Fibroblast of skin of left quadriceps (primary cell): ENCODE measurements around the gene PAN3.
A peak's percentile ranks its signal among the peaks of the same experiment; 100 is the strongest.

ENCODE experiments used
- DNase-seq, 2 experiments: peaks; one replicate each; pipeline ENCODE4 v3.0.0-alpha.2; 2013; ENCODE audit warnings: low read depth in 2 of 2

Gene PAN3

DNA sequence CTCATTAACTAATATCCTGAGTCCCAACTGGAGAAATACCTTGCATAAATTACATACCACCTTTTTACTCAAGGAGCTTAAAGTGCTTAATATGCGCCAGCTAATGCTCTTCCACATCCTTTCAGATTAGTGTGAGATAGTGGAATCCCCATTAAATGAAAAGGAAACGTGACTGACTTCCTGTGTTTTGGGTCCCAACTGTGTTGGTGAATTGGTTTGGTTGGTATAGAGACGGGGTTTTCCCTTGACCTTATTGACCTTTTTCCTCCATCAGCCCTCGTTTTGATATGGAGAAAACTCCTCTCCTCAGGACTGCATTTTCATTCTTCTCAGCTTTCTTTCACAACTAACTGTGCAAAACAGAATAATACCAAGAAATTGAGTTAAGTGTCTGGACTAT lies 163.5 kb downstream of the PAN3 start:
- DNase-seq, result no peak

DNA sequence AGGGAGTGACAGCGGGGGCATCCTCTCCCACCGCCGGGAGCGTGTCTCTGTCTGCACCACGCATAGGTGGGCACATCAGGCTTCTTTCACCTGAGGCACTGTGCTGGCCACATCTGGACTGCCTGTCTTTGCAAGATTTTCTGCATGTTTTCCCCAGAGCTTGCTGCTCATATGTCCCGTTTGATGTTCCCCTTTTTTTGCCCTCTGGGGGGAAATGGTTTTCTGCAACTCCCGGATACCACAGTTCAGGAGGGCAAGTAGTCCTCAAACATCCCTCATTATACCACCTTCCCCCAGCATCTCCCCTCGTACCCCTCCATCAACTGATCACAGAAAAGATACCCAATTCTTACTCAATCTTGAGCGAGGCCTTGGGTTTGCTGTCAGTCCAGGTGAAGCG lies 168.0 kb downstream of the PAN3 start:
- DNase-seq, result no peak

DNA sequence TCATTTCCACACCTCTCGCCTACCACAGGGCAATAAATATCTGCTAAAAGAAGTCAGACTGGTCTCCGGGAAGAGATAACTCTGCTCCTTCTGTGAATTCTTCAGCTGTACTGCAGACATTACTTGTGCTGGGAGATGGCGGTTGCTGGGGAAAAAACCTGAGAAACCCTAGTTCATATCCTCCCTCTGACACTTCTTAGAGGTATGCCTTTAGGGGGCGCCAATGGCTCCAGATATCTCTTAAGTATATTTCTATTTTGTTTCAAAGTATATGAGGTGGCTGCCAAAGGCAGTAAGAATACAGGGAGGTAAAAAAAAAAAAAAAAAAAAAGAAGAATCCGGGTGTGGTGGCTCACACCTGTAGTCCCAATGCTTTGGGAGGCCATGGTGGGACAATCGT lies 175.2 kb downstream of the PAN3 start:
- DNase-seq, result no peak

DNA sequence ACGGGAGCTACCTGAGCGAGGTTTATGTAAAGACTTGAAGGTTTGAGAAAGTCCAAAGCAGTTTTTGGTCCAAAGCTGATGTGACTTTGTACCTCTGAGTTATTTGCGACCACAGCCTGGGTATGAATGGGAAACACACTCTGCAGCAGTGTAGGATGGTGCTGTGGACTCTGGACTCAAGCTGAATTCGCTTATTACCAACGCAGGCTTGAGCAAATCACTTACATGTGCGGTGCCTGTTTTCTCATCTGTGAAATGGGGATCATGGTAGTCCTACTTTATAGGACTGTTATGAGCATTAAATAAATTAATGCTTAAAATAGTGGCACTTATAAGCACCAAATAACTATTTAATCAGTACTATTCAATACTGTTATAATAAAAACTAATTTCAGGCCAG lies 176.5 kb downstream of the PAN3 start:
- DNase-seq, result no peak

DNA sequence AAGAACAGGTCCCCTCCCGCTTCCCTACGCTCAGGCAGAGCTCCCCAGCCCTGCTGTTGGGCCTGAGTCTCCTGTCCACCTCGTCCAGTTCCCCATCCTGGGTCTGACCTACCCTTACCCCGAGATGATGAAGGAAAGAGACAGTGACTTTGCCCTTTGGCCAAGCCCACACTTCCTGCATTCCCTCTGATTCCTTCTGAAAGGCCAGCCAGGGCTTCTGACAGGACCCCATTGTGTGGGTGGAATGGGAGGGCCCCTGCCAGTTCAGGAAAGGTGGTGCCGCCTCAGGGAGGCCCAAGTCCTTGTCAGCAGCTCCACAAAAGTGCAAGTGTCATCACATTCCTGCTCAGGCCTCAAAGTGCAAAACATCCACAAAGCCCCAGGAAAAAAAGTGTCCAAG lies 177.8 kb downstream of the PAN3 start:
- DNase-seq, result no peak

DNA sequence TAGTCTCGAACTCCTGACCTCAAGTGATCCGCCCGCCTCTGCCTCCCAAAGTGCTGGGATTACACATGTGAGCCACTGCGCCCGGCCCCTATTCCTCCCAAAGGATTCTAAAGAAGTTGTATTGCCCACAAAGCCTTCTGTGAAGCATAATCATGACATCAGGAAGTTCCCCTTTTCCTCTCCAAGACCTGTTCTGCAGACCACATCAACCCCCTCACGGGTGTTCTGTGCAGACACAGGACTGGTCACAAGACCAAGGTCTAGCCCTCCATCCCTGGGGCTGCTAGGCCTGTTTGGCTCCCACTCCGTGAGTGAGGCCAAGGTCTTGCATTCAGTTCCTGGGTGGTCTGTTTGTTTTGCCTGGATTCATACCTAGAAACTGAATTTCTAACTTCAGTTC lies 178.5 kb downstream of the PAN3 start:
- no peak for DNase-seq

DNA sequence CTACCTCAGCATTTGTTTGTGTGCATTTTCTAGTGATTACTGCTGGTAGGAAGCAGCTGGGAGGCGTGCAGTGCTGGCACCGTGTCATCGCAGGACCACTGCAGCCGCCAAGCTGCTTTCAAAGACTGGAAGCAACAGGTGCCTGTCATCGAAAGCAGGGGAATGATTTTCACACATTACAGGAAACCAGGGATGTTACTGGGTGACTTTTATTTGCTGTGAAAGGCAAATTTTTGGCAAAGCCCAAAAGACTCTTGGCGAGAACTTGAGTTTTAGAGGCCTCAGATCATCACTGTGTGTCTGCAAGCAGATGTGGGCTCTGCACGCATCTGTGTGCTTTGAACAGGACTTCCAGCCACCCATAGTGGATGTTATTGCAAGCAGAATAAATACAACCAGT lies 180.2 kb downstream of the PAN3 start:
- no peak for DNase-seq

DNA sequence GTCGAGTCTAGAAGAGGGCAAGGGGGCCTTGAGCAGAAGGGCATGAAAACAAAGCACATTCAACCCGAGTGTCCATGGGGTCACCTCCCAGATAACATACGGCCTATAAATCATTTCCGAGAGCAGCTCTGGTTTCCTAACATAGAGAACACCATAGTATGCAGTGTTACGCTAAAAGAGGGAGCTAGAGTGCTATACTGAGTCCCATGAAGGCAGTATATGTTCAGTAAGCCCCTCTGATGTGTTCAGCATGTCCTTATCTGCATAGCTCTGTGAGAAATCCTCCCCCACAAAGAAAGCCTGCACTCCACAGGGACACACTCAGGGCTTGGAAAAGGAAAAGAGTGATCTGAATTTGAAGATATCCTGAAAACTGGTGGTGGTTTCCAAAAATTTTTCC lies 181.2 kb downstream of the PAN3 start:
- no peak for DNase-seq

DNA sequence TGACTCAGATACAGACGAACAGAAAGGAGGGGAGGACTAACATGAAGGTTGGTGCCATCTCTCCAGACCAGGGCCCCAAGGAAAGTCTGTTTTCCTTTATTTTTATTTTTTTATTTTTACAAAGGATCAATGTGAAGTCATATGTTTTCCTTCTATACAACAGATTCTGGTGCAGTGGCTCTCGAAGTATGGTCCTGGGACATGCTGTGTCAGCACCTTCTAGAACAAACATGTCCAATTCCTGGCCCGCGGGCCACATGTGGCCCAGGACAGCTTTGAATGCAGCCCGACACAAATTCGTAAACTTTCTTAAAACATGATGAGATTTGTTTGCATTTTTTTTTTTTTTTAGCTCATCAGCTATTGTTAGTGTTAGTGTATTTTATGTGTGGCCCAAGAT lies 181.9 kb downstream of the PAN3 start:
- DNase-seq, result no peak

DNA sequence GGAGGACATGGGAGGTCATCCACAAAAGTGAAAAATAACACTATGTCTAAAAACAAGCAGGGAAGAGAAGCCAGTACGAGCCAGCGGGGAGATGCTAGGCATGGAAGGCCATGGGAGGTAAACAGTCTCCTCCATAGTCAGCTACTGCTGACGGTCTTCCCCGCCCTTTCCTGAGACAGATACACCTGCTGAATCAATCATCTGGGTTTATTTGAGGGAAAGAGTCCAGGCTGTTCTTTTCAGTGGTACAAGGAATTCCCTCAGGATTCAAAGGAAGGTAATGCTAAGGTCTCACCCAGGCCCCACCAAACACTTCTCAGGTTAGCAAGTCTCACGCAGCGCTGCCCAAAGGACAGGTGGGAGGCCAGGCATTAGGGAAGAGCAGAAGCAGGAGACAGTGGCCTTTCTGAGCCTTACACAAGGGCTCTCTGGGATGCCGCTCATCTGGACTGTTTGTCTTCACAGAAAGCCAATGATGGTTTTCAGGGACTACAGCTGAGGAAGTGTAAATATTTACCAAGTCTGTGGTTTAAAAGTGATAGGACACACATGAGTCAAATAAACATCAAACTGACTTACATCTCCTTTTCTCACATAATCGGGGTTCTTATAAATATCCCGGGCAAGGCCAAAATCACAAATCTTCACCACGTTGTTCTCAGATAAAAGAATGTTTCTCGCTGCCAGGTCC lies 182.7 kb downstream of the PAN3 start:
- DNase-seq, result no peak

DNA sequence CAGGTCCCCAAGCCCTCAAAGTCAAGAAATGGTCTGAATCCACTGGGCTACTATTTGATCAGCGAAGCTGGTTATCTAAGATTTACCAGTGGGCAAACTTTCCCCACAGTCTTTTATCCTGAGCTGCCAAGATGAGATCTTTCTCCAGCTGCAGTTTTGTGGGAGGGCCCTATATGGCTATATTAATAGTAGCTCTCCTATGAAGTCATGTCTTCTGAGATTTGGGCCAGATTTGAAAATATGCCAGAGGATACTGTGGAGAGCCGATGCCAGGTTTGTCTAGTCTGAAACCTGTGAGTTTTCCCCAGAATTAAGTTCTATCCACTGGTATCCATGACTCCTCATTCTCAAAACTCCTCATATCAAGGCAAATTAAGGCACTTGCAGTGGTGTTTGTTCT lies 183.4 kb downstream of the PAN3 start:
- DNase-seq, result no peak

DNA sequence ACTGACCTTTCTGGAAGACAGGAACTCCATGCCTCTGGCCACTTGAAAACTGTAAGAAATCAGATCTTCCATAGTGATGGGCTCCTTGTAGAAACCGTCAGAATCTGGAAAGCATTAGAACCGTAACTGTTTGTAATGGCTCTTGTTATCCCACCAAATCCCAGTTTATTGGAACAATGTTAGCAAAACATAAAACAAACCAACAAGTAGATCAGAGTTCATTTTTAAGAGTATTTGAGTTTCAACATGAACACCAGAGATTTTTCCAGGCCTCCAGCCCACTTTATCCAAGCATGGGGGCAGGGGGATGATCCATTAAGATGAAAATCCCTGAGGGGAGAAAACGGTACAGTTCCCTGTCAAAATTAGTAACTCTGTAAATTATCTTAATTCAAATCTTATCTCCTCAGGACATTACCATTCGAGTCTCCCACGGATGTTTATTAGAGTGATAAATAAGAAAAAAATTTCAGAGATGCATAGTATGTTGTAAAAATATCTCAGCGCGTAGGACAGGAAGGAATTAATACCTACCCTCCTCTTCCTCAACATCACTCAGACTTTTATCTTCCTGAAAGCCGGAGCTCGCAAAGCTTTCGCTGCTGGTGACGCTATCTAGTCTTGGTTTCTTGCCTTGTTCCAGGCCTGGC lies 184.0 kb downstream of the PAN3 start:
- peak in 1 of 2 experiments; percentile 36 for DNase-seq

DNA sequence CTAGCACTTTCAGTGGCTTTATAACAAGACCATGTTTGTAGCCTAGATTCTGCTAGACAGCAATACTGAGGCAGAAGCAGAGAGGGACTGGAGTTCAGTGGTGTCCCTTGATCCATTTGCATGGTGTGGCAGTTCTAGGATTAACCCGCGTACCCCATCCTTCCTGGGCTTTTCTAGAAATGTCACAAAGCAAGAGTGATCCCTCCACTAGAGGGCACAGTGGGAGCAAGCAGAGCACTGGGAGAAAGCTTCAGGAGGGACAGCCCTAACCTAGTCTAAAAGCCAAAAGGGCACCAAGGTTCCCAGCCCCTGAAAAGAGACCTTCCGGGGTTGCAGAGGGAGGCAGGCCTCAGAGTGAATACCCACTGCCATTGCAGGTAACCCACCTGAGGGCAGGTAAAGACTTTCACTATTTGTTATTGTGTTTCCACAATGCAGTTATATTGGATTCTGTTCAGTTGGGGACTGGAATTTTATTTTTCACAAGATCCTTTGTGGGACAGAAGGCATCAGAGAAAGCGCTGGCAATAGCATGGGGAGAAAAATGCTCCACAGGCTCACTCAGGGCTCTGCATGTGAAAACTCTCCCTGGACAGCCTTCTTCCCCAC lies 185.9 kb downstream of the PAN3 start:
- peak; percentile 31 to 41 for DNase-seq

DNA sequence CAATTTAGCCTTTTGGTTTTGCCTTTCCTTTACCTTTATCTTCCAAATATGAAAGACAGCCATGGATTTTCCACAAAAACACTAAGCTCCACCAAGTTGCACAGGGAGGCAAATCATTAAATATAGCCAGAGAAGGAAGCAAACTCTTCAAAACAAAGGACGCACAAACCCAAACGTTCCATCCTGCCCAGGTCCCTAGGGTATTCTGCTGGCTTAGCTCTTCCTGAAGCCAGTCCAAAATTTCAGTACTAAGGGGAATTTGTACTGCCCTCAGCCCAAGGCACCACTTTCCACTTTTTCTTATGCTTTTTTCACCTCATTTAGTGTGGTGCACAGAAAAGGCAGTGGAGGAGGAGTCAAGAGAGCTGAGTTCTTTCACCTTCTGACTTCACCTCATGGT lies 186.7 kb downstream of the PAN3 start:
- DNase-seq, result no peak

DNA sequence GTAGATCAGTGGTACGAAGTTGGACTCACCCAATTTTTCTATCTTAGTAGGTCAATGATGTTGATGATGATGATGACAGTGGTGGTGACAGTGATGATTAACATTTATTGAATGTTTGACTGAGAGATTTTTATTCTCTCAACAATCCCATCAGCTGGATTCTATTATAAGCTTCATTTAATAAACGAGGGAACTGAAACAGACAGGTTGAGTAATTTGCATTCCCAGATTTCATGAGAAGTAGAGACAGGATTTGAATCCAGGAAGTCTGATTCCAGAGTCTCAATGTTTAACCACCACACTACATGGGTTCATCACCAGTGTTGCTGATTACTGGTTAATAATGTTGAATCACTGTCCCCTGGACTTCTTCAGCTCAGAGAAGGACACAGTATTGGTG lies 187.7 kb downstream of the PAN3 start:
- peak in 1 of 2 experiments; percentile 24 for DNase-seq

DNA sequence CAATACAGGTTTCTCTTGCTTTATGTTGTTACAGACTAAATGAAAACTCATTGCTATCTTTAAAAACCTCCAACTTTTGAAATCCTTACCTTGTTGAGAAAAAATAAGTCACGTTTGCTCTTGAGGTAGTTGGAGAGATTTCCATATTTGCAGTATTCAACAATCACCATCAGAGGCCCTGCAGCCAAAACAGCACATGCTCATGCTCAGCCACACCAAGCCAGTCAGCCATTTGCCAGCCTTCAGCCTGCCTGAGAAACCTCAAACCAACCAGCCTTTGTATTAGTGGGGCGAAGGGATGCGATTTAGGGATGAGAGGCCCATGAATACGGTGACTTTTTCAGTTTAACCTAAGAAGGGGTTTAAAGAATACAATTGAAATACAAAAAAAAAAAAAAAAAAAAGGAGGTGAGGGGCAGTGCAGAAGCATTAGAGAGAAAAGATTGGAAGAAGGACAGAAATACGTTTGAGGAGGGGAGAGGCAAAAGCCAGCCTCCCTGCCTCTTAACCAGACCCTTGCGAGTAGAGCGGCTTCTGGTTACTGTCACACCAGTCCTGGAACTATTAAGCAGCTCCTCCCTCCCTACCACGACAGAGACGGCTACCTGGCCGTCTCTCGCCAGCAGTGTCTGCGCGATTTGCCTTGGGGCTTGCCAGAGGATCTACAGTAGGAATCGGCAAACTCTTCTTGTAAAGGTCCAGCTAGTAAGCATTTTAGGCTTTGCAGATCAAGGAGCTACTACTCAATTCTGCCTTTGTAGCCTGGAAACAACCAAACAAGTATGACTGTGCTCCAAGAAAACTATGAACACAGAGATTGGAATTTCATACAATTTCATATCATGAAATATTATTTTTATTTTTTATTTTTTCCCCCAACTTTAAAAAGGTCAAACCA lies 189.3 kb downstream of the PAN3 start:
- DNase-seq, result no peak

DNA sequence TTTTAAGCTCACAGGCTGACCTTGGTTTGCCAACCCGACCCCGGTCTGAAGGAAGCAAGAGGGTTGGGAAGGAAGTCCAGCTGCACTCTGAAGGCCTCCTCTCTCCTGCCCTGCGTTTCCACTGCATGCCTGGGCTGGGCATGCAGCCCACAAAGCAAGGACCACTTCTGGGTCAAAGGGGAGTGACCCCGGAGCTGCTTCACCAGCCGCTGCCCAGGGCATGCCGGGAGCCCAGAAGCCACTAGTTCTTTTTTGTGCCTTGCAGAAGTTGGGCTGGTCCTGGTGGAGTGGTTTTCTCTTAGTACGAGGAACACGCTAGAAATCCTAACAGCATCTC lies 189.9 kb downstream of the PAN3 start:
- no peak for DNase-seq

DNA sequence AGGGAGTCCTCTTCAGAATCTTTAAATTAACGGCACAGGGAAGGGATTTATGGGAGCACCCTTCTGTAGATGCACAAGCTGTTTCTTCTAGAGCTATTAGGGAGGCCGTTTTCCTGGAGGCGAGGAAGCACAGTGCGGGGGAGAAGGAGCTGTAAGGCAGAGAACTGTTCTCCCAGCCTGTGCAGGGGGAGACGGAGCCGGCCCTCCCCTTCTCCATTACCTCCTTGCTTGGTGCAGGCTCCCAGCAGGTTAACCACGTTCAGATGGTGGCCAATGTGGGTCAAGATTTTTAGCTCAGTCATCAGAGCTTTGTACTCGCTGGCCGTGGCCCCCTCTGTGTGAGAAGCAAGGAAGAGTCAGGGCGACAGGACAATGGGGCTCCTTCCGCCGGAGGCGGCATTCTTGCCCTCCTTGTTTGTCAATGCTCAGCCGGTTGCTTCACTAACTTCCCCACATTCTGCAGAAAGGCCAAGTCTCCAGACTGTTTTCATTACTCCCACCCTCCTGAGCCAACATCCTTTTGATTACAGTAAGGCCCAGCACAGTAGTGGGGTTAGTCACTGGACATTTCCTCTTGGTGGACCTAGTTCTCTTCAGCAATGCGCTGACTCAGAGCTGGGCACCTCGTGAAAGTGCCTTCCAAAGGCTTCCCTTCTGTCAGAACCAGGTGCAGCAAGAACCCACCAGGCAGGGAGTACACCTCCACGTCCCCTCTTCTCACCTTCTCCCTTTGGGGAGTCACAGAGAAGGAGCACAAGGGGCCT lies 191.2 kb downstream of the PAN3 start:
- DNase-seq, result peak; percentile 46 to 52

DNA sequence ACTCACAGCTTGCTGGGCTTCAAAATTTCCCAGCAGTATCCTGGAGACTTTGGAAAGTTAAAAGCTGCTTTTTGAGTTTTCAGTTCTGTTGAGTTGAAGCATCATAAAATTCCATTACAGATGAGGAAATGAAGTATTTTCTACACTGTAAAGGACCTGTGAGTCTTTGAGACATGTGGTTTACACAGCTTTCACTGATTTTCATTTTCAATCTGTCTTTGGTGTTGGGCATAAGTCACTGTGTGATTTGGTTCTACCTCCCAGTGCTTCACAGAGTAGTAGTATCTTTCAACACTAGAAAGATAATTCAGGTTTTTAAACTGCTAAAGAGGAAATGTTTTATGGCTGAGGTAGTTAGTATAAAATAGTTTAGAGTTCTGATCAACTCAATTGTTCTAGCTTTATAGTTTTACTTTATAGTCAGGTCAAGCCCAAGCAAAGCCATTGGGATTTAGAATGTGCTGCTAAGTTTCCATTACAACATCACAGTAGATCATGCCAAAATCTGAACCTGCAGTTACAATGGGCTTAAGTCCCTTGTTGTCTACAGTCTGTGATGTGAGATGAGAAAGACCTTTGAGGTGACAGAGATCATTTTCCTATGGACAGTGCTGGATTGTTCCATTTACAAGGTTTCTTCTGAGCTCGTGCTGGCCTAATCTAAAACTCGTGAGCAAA lies 195.0 kb downstream of the PAN3 start:
- DNase-seq, result no peak

DNA sequence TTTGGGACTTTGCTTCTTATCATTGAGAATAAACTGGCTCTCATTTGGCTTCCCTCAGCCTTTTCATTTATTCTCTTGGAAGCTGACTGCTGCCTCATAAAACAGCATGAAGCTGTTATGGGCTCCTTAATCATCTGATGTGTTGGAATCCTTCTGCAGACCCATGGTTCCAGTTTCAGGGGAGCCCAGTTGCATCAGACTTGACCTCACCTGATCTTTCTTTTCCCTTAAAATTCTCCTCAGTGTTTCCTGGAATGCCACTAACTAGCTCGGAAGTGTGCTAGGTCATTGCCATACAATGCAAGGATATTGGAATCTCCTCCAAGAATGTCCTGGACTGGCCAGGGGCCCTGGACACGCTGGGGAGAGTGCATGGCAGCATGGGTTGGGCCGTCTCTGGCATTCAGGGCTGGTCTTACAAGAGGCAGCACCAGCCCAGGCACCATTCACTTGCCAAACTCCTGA lies 197.9 kb downstream of the PAN3 start:
- no peak for DNase-seq
